ENCODE measurements around the gene DOK6.

DNA sequence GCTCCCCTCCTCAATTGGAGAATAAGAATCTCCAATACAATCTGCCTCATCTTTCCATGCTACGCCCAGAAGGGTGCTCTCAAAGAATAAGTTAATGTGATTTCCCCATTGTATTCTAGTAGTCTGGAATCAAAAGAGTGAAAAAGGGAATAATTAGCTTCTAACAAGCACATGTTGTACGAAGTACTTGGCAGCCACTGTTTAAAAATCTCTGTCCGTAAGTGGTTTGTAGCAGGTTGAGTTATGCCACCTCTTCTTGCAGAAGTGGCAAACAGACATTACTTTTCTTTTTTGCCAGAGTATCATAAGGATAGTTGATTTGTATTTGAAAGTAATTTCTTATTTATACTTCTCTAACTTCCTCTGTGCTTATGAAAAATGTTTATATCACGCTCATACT lies 362.3 kb downstream of the DOK6 start:
- no peak for TF ChIP-seq SIN3A (IDR thresholded peaks at IDR 0.05; ENCODE audit: borderline replicate concordance, insufficient read depth, low read length)
- TF ChIP-seq POLR2AphosphoS5 (IDR thresholded peaks at IDR 0.05; ENCODE audit: low read depth, low read length), result no peak
- TF ChIP-seq, protein P1, sequence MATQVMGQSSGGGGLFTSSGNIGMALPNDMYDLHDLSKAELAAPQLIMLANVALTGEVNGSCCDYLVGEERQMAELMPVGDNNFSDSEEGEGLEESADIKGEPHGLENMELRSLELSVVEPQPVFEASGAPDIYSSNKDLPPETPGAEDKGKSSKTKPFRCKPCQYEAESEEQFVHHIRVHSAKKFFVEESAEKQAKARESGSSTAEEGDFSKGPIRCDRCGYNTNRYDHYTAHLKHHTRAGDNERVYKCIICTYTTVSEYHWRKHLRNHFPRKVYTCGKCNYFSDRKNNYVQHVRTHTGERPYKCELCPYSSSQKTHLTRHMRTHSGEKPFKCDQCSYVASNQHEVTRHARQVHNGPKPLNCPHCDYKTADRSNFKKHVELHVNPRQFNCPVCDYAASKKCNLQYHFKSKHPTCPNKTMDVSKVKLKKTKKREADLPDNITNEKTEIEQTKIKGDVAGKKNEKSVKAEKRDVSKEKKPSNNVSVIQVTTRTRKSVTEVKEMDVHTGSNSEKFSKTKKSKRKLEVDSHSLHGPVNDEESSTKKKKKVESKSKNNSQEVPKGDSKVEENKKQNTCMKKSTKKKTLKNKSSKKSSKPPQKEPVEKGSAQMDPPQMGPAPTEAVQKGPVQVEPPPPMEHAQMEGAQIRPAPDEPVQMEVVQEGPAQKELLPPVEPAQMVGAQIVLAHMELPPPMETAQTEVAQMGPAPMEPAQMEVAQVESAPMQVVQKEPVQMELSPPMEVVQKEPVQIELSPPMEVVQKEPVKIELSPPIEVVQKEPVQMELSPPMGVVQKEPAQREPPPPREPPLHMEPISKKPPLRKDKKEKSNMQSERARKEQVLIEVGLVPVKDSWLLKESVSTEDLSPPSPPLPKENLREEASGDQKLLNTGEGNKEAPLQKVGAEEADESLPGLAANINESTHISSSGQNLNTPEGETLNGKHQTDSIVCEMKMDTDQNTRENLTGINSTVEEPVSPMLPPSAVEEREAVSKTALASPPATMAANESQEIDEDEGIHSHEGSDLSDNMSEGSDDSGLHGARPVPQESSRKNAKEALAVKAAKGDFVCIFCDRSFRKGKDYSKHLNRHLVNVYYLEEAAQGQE (IDR thresholded peaks at IDR 0.05; ENCODE audit: insufficient read depth in 1 of 2, low read depth in 2 of 2, low read length in 2 of 2), result no peak
- no peak for TF ChIP-seq TAF1 (IDR thresholded peaks at IDR 0.05; ENCODE audit: borderline replicate concordance, insufficient read depth, low read length)

All from PFSK-1 (cell line).